Measurements from ENCODE around the gene BCL2. TPM values are rescaled to one million over a fixed set of nuclear protein-coding genes. Genes with fewer than 3 reads are reported as not detected.

The BCL2 gene
- total and polyA plus RNA-seq, 9 of the 15 experiments (the other 6 are each of a cell fraction or from before 2014, with no cell fraction given): 0.10 to 1.1 (median 0.65) TPM

GRCh38 chr18:63155169-63155852 is 164.3 kb downstream of the BCL2 start (continued):
- TF ChIP-seq CTBP1 (IDR thresholded peaks at IDR 0.05; ENCODE audit: borderline replicate concordance): 0 out of 2 replicates have a peak, but pooled peaks have one; percentile 25
- TF ChIP-seq NR4A1 (CRISPR knock-in tag; IDR thresholded peaks at IDR 0.05): no peak
- TF ChIP-seq NR4A1 (tag; IDR thresholded peaks at IDR 0.05): no peak
- TF ChIP-seq ZNF449 (CRISPR knock-in tag; IDR thresholded peaks at IDR 0.05): no peak
- no peak for TF ChIP-seq KAT2B (IDR thresholded peaks at IDR 0.05; ENCODE audit: low read depth, low read length)
- no peak for TF ChIP-seq CHD4 (IDR thresholded peaks at IDR 0.05; ENCODE audit: insufficient read depth, insufficient replicate concordance, low read depth, low read length, poor library complexity, severe bottlenecking)
- TF ChIP-seq TCF3 (CRISPR knock-in tag; IDR thresholded peaks at IDR 0.05): no peak

All from K562 (cell line).